SU-DHL-6 (cell line): Measurements from ENCODE around the gene THSD7B.

Experiments used
- EZH2phosphoT487 ChIP-seq: fragments of 200-600 bp; sonication (generic), shearing (Covaris generic); conservative IDR thresholded peaks from 2 replicates; pipeline ENCODE4 v1.6.1; 2018; ENCODE audit warnings: mild to moderate bottlenecking, antibody characterized with exemption, low read length, moderate library complexity, mixed read lengths
- TF ChIP-seq, protein P1 (sequence below): fragments of 200-600 bp; sonication (generic); IDR thresholded peaks from one replicate; pipeline ENCODE4 v1.5.1; 2017; ENCODE audit warnings: antibody characterized with exemption, mild to moderate bottlenecking, low read length, moderate library complexity; ENCODE audit not compliant: insufficient read depth, poor library complexity, severe bottlenecking

DNA sequence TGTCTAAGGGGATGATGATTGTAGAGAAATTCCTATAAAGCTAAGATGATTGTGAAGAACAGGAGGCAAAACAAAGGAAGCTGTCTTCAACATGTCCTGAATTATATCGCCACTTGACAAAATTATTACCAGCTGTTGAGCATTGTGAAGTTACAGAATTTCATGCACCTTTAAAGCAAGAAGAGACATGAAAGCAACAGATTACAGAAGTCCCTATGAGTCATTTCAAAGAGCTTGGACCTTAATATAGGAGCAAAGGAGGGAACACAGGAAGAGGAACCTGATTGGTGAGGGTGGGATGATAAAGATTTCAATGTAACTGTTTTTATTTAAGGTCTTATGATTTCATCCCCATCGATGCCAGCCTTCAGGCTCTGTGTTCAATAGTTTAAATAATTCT, 672.0 kb downstream of the THSD7B start:
- TF ChIP-seq, protein P1, sequence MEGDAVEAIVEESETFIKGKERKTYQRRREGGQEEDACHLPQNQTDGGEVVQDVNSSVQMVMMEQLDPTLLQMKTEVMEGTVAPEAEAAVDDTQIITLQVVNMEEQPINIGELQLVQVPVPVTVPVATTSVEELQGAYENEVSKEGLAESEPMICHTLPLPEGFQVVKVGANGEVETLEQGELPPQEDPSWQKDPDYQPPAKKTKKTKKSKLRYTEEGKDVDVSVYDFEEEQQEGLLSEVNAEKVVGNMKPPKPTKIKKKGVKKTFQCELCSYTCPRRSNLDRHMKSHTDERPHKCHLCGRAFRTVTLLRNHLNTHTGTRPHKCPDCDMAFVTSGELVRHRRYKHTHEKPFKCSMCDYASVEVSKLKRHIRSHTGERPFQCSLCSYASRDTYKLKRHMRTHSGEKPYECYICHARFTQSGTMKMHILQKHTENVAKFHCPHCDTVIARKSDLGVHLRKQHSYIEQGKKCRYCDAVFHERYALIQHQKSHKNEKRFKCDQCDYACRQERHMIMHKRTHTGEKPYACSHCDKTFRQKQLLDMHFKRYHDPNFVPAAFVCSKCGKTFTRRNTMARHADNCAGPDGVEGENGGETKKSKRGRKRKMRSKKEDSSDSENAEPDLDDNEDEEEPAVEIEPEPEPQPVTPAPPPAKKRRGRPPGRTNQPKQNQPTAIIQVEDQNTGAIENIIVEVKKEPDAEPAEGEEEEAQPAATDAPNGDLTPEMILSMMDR = no peak
- TF ChIP-seq EZH2phosphoT487 = no peak
